Cardiac muscle cell (in vitro differentiated cells and primary cell): Measurements from ENCODE around the gene SERF2. TPM values are rescaled to one million over a fixed set of nuclear protein-coding genes. Genes with fewer than 3 reads are reported as not detected.
A peak's percentile ranks its signal among the peaks of the same experiment; 100 is the strongest.

ENCODE experiments used
- DNase-seq, 2 donors: peaks; one replicate each; pipeline versions ENCODE4 v3.0.0 to v3.0.0-alpha.2; 2010 to 2017; ENCODE audit warnings: low read depth in 1 of 2, low spot score in 1 of 2
- H3K27ac ChIP-seq: fragments of 200-600 bp; sonication (generic); 2 replicates; pipeline ENCODE4 v1.5.1; 2016
- H3K27me3 ChIP-seq: fragments of 200-600 bp; sonication (generic); 2 replicates; pipeline ENCODE4 v1.6.0; 2016; ENCODE audit warnings: control low read depth
- H3K36me3 ChIP-seq: fragments of 200-600 bp; sonication (generic); 2 replicates; pipeline ENCODE4 v1.5.1; 2016; ENCODE audit warnings: control low read depth
- H3K4me1 ChIP-seq: fragments of 200-600 bp; sonication (generic); 2 replicates; pipeline ENCODE4 v1.8.1; 2017; ENCODE audit warnings: low read depth, mild to moderate bottlenecking, mixed run types
- H3K4me3 ChIP-seq: fragments of 200-600 bp; sonication (generic); 2 replicates; pipeline ENCODE4 v1.5.1; 2016; ENCODE audit warnings: mild to moderate bottlenecking
- H3K9me3 ChIP-seq: fragments of 200-600 bp; sonication (generic); 2 replicates; pipeline ENCODE4 v1.5.1; 2017; ENCODE audit warnings: low read depth, mild to moderate bottlenecking, control low read depth
- CTCF ChIP-seq: IDR thresholded peaks from 2 replicates; pipeline ENCODE4 v1.5.1; 2012; ENCODE audit warnings: low read depth, mild to moderate bottlenecking, low read length
- polyA plus RNA-seq: library from polyadenylated mRNA; unstranded; fragments of >200 nt; fragmentation: Nextera tagmentation; extraction: Ambion mirVana; gene quantifications from 2 replicates; pipeline ENCODE4 v1.2.1, GENCODE V29; 2016
- total RNA-seq: library from RNA; depleted of rRNA; stranded (reverse); fragments of >200 nt; gene quantifications from 2 replicates; pipeline ENCODE4 v1.2.3, GENCODE V29; 2016

The SERF2 gene
- total and polyA plus RNA-seq, 2 experiments from 2014 or later, result 1,079 to 1,545 TPM

- no peaks in the 10 kb centered on the region for H3K27me3 ChIP-seq
- peaks cover 37% of the 10 kb centered on the region for H3K36me3 ChIP-seq
- no peak overlapping the region for H3K27ac ChIP-seq
- H3K9me3 ChIP-seq, result no peaks in the 10 kb centered on the region
- H3K4me1 ChIP-seq, result peaks cover 3% of the 10 kb centered on the region
- no peak overlapping the region for H3K4me3 ChIP-seq
- TF ChIP-seq CTCF, result no peak
- DNase-seq, result no peak
Measured at GRCh38 chr15:43751885-43752284, 40.2 kb upstream of the SERF2 start.

GRCh38 chr15:43762824-43763223 is 29.3 kb upstream of the SERF2 start:
- Histone ChIP-seq H3K9me3 (no peaks in the 10 kb centered on the region), H3K27me3 (no peaks in the 10 kb centered on the region), H3K4me3 (no peak overlapping the region), H3K4me1 (peaks cover 6% of the 10 kb centered on the region), H3K27ac (peak overlapping the region; percentile 6), H3K36me3 (peaks cover 71% of the 10 kb centered on the region)
- DNase-seq, result no peak
- TF ChIP-seq CTCF, result no peak

GRCh38 chr15:43763819-43764446 is 28.2 kb upstream of the SERF2 start:
- no peak for DNase-seq
- H3K9me3 ChIP-seq, result no peaks in the 10 kb centered on the region
- peaks cover 81% of the 10 kb centered on the region for H3K36me3 ChIP-seq
- peak overlapping the region; percentile 6 for H3K27ac ChIP-seq
- TF ChIP-seq CTCF, result no peak
- peaks cover 6% of the 10 kb centered on the region for H3K4me1 ChIP-seq
- H3K4me3 ChIP-seq, result no peak overlapping the region
- H3K27me3 ChIP-seq, result no peaks in the 10 kb centered on the region

- Histone ChIP-seq H3K27me3 (no peaks in the 10 kb centered on the region), H3K4me3 (no peak overlapping the region), H3K27ac (no peak overlapping the region), H3K36me3 (peaks cover 80% of the 10 kb centered on the region), H3K9me3 (no peaks in the 10 kb centered on the region), H3K4me1 (peaks cover 6% of the 10 kb centered on the region)
- peak; percentile 95 for TF ChIP-seq CTCF
- DNase-seq, result peak; percentile 69 to 77
Measured at GRCh38 chr15:43769584-43770228, 22.4 kb upstream of the SERF2 start.

- H3K4me1 ChIP-seq, result peaks cover 6% of the 10 kb centered on the region
- TF ChIP-seq CTCF, result no peak
- H3K4me3 ChIP-seq, result no peak overlapping the region
- no peak overlapping the region for H3K27ac ChIP-seq
- H3K36me3 ChIP-seq, result peaks cover 60% of the 10 kb centered on the region
- no peaks in the 10 kb centered on the region for H3K9me3 ChIP-seq
- DNase-seq, result no peak
- H3K27me3 ChIP-seq, result no peaks in the 10 kb centered on the region
Measured at GRCh38 chr15:43771816-43772215, 20.3 kb upstream of the SERF2 start.
